Neuronal stem cell (in vitro differentiated cells): Measurements from ENCODE around the gene FMN2.
"Not testable (repeated sequence)": the region's sequence is repeated elsewhere in the genome, so short reads cannot be mapped to it uniquely, and the experiment has no call there.

Experiments used
- DNase-seq: peaks from one replicate; pipeline ENCODE4 v3.0.0-alpha.2; 2013; ENCODE audit warnings: low spot score
- H2AFZ ChIP-seq: one replicate; pipeline ENCODE4 v1.6.1; 2013; ENCODE audit warnings: mild to moderate bottlenecking, low read length, inconsistent platforms
- H2AK5ac ChIP-seq: 2 replicates; pipeline ENCODE4 v1.6.1; 2013; ENCODE audit warnings: low read depth, mild to moderate bottlenecking, inconsistent platforms, low read length, moderate library complexity, mixed read lengths
- H2BK120ac ChIP-seq: 2 replicates; pipeline ENCODE4 v1.6.1; 2013; ENCODE audit warnings: low read depth, mild to moderate bottlenecking, inconsistent platforms, low read length, moderate library complexity, mixed read lengths
- H2BK12ac ChIP-seq: one replicate; pipeline ENCODE4 v1.6.1; 2013; ENCODE audit warnings: low read length, inconsistent platforms
- H2BK15ac ChIP-seq: 2 replicates; pipeline ENCODE4 v1.6.1; 2013; ENCODE audit warnings: mild to moderate bottlenecking, low read length, inconsistent platforms, mixed read lengths
- H2BK5ac ChIP-seq: one replicate; pipeline ENCODE4 v1.6.1; 2013; ENCODE audit warnings: inconsistent platforms, mild to moderate bottlenecking, low read length, moderate library complexity
- H3K14ac ChIP-seq: one replicate; pipeline ENCODE4 v1.6.1; 2013; ENCODE audit warnings: low read length, inconsistent platforms
- H3K18ac ChIP-seq: 2 replicates; pipeline ENCODE4 v1.6.1; 2013; ENCODE audit warnings: low read length, inconsistent platforms
- H3K23ac ChIP-seq: 2 replicates; pipeline ENCODE4 v1.6.1; 2013; ENCODE audit warnings: low read depth, mild to moderate bottlenecking, mixed read lengths, low read length, inconsistent platforms; ENCODE audit not compliant: poor library complexity
- H3K27ac ChIP-seq: replicated peaks from 3 replicates; pipeline ENCODE4 v1.5.1; 2013; ENCODE audit warnings: low read length, inconsistent platforms
- H3K27me3 ChIP-seq, 3 experiments: 2 replicates each; pipeline ENCODE4 v1.6.1; 2013; ENCODE audit warnings: low read length in 3 of 3, mild to moderate bottlenecking in 2 of 3, inconsistent platforms in 1 of 3, low read depth in 1 of 3, mixed read lengths in 1 of 3, moderate library complexity in 1 of 3; ENCODE audit not compliant: control insufficient read depth in 3 of 3, insufficient read depth in 3 of 3
- H3K36me3 ChIP-seq, 2 donors: replicated peaks in 1 of 2; 2 replicates each; pipeline ENCODE4 v1.6.1; 2013; ENCODE audit warnings: low read length in 2 of 2; ENCODE audit not compliant: control insufficient read depth in 2 of 2, insufficient read depth in 2 of 2
- H3K4ac ChIP-seq: 2 replicates; pipeline ENCODE4 v1.6.1; 2013; ENCODE audit warnings: inconsistent platforms, mild to moderate bottlenecking, low read length, moderate library complexity
- H3K4me1 ChIP-seq, 2 donors: 1 replicate in 1 of 2; 2 replicates in 1 of 2; pipeline ENCODE4 v1.6.1; 2013; ENCODE audit warnings: low read length in 2 of 2, low read depth in 1 of 2; ENCODE audit not compliant: control insufficient read depth in 2 of 2, insufficient read depth in 1 of 2
- H3K4me2 ChIP-seq: one replicate; pipeline ENCODE4 v1.6.1; 2013; ENCODE audit warnings: mild to moderate bottlenecking, low read length, inconsistent platforms; ENCODE audit not compliant: insufficient read depth, poor library complexity, severe bottlenecking
- H3K4me3 ChIP-seq, 2 donors: 2 replicates each; pipeline ENCODE4 v1.5.1; 2013; ENCODE audit warnings: low read length in 2 of 2, mild to moderate bottlenecking in 2 of 2, inconsistent platforms in 1 of 2, moderate library complexity in 1 of 2
- H3K79me1 ChIP-seq: one replicate; pipeline ENCODE4 v1.6.1; 2013; ENCODE audit warnings: low read depth, mild to moderate bottlenecking, inconsistent platforms, low read length, moderate library complexity
- H3K9ac ChIP-seq: one replicate; pipeline ENCODE4 v1.6.1; 2013; ENCODE audit warnings: mild to moderate bottlenecking, low read depth, low read length, inconsistent platforms; ENCODE audit not compliant: poor library complexity
- H3K9me3 ChIP-seq, 2 donors: replicated peaks in 1 of 2; 2 replicates each; pipeline versions ENCODE3 to v1.6.1; 2013; ENCODE audit warnings: low read length in 2 of 2, mild to moderate bottlenecking in 2 of 2, inconsistent platforms in 1 of 2, low read depth in 1 of 2, mixed read lengths in 1 of 2, moderate library complexity in 1 of 2; ENCODE audit not compliant: control insufficient read depth in 2 of 2, insufficient read depth in 1 of 2
- H4K8ac ChIP-seq: one replicate; pipeline ENCODE4 v1.6.1; 2013; ENCODE audit warnings: low read depth, mild to moderate bottlenecking, inconsistent platforms, low read length, moderate library complexity
- H4K91ac ChIP-seq: one replicate; pipeline ENCODE4 v1.6.1; 2013; ENCODE audit warnings: low read length, low read depth, mild to moderate bottlenecking, inconsistent platforms; ENCODE audit not compliant: poor library complexity
- WGBS, 2 donors: extraction: QIAGEN DNeasy Blood & Tissue Kit; methylation state at CpG; one replicate each; pipeline ENCODE4 v1.1.7; 2013; ENCODE audit warnings: missing lambda C conversion rate in 2 of 2, mixed read lengths in 1 of 2; ENCODE audit not compliant: insufficient read length in 2 of 2, insufficient replicate concordance in 1 of 2; ENCODE audit errors: extremely low coverage in 2 of 2; 5-methylcytosine and 5-hydroxymethylcytosine counted together

The FMN2 gene

DNA sequence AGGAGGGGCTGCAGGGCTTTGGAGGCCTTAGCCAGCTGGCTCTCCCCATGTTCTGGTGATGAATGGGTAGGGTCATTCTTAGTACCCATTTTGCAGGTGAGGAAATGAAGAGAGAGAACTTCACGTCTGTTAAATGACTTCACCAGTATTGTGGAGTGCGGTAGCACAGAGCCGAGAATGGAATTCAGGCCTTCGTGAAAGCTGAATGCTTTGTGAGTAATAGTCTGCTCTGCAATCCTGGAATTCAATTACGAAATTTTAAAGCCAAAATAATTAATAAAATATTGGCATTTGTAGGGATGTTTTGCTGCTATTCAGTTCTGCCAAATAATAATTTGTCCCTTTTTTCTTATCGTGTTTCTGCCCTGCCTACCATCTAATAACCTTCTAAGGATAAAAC, 322.6 kb downstream of the FMN2 start:
- no peaks in the 10 kb centered on the region for H3K27me3 ChIP-seq
- no peaks in the 10 kb centered on the region for H3K4me1 ChIP-seq
- no peak overlapping the region for H2BK120ac ChIP-seq
- no peak overlapping the region for H4K91ac ChIP-seq
- no peak overlapping the region for H2BK15ac ChIP-seq
- DNase-seq = no peak
- no peak overlapping the region for H3K14ac ChIP-seq
- H2BK12ac ChIP-seq = no peak overlapping the region
- no peak overlapping the region for H3K4ac ChIP-seq
- H3K79me1 ChIP-seq = no peaks in the 10 kb centered on the region
- H3K9me3 ChIP-seq = no peaks in the 10 kb centered on the region
- no peak overlapping the region for H3K27ac ChIP-seq
- no peak overlapping the region for H2BK5ac ChIP-seq
- no peak overlapping the region for H3K4me2 ChIP-seq
- H3K4me3 ChIP-seq = no peak overlapping the region
- no peaks in the 10 kb centered on the region for H3K36me3 ChIP-seq
- H3K9ac ChIP-seq = no peak overlapping the region
- no CpG with 5 or more reads among the region's 6 CpGs for WGBS, 2 donors
- H4K8ac ChIP-seq = no peak overlapping the region
- H3K18ac ChIP-seq = no peak overlapping the region
- H2AFZ ChIP-seq = no peak overlapping the region
- H2AK5ac ChIP-seq = no peak overlapping the region
- no peak overlapping the region for H3K23ac ChIP-seq

DNA sequence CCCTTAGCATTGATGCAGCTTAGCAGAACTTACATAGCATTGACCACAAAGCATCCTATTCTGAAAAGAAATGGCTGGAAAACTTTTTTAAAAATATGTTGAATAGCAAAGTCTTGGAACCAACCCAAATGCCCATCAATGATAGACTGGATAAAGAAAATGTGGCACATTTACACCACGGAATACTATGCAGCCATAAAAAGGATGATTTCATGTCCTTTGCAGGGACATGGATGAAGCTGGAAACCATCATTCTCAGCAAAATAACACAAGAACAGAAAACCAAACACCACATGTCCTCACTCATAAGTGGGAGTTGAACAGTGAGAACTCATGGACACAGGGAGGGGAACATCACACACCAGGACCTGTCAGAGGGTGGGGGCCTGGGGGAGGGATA, 323.3 kb downstream of the FMN2 start:
- not testable (repeated sequence) for H3K79me1 ChIP-seq, H3K4me1 ChIP-seq, H2BK120ac ChIP-seq, H2BK5ac ChIP-seq, H3K27me3 ChIP-seq, H2AK5ac ChIP-seq, H2AFZ ChIP-seq, H3K4me2 ChIP-seq, H3K36me3 ChIP-seq, H3K4me3 ChIP-seq, H2BK15ac ChIP-seq, H3K14ac ChIP-seq, DNase-seq, H3K9me3 ChIP-seq, H3K27ac ChIP-seq, H3K4ac ChIP-seq, H3K9ac ChIP-seq, H3K23ac ChIP-seq, H4K8ac ChIP-seq, H3K18ac ChIP-seq, H4K91ac ChIP-seq, H2BK12ac ChIP-seq
- WGBS, 2 donors = no CpG with 5 or more reads among the region's 1 CpG

DNA sequence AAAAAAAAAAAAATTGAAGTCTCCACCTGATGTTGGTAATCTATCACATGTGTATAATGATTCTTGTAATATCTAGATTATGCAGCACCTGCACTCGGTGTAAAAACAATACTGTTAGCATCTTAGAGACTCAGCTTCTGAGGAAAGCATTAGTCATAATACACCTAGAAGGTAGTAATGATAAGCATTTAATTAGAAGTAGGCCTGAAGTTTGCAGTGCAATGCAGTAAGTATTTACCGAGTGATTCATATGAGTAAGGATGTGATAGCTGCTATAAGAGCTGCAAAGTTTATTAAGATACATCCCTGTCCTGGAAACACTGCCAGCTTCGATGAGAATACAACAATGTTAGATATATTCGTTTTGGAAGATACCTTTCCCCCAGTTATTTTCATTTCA, 323.8 kb downstream of the FMN2 start:
- Histone ChIP-seq H4K8ac (no peak overlapping the region), H3K36me3 (no peaks in the 10 kb centered on the region), H2BK15ac (no peak overlapping the region), H3K27ac (no peak overlapping the region), H3K18ac (no peak overlapping the region), H3K23ac (no peak overlapping the region), H3K79me1 (no peaks in the 10 kb centered on the region), H3K27me3 (no peaks in the 10 kb centered on the region), H3K4ac (no peak overlapping the region), H3K9me3 (no peaks in the 10 kb centered on the region), H2BK120ac (no peak overlapping the region), H3K14ac (no peak overlapping the region), H3K4me3 (no peak overlapping the region), H3K9ac (no peak overlapping the region), H3K4me2 (no peak overlapping the region), H2BK5ac (no peak overlapping the region), H2BK12ac (no peak overlapping the region), H3K4me1 (no peaks in the 10 kb centered on the region), H4K91ac (no peak overlapping the region), H2AFZ (no peak overlapping the region), H2AK5ac (no peak overlapping the region)
- no peak for DNase-seq
- no CpG with 5 or more reads among the region's 4 CpGs for WGBS, 2 donors

DNA sequence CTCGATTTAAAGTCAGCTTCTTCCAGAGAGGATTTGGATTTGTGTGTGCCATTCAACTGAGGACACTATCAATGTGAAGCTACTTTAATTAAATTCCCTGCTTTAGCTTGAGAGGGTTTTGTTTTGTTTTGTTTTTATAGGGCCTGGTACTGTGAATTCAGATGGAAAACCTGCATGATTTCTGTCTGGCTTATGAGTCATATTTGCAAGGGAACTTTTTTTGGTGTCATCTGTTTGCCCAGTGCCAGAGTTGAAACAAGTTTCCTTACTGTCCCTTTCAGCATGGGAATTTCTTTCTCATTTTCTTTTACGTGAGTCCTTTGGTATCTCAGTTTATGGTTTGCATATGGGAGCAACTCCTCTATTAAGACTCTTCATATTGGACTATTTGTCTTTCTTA, 325.6 kb downstream of the FMN2 start:
- no peak overlapping the region for H3K14ac ChIP-seq
- no peaks in the 10 kb centered on the region for H3K27me3 ChIP-seq
- H2BK5ac ChIP-seq = no peak overlapping the region
- no peak overlapping the region for H2AFZ ChIP-seq
- H2BK15ac ChIP-seq = no peak overlapping the region
- H3K79me1 ChIP-seq = no peaks in the 10 kb centered on the region
- H3K23ac ChIP-seq = no peak overlapping the region
- no peaks in the 10 kb centered on the region for H3K4me1 ChIP-seq
- no peak overlapping the region for H2BK120ac ChIP-seq
- no peaks in the 10 kb centered on the region for H3K9me3 ChIP-seq
- no peak overlapping the region for H3K27ac ChIP-seq
- H3K4me3 ChIP-seq = no peak overlapping the region
- H3K18ac ChIP-seq = no peak overlapping the region
- no peak for DNase-seq
- no peak overlapping the region for H4K8ac ChIP-seq
- H3K36me3 ChIP-seq = no peaks in the 10 kb centered on the region
- no peak overlapping the region for H3K9ac ChIP-seq
- no peak overlapping the region for H3K4me2 ChIP-seq
- H2AK5ac ChIP-seq = no peak overlapping the region
- H4K91ac ChIP-seq = no peak overlapping the region
- no CpG with 5 or more reads among the region's 2 CpGs for WGBS, 2 donors
- H3K4ac ChIP-seq = no peak overlapping the region
- no peak overlapping the region for H2BK12ac ChIP-seq
